Fibroblast of lung (primary cell): Measurements from ENCODE around the gene PEX5. TPM values are rescaled to one million over a fixed set of nuclear protein-coding genes. Genes with fewer than 3 reads are reported as not detected.

Experiments used
- DNase-seq, 2 donors: peaks; one replicate each; pipeline versions ENCODE4 v3.0.0 to v3.0.0-alpha.2; 2010; ENCODE audit warnings: low read depth in 2 of 2
- H2AFZ ChIP-seq: 2 replicates; pipeline ENCODE4 v1.5.1; 2012; ENCODE audit warnings: low read length, control low read depth, inconsistent platforms
- H3K27ac ChIP-seq: 2 replicates; pipeline ENCODE4 v1.5.1; 2011; ENCODE audit warnings: low read length, control low read depth; ENCODE audit not compliant: insufficient read depth
- H3K27me3 ChIP-seq: 2 replicates; pipeline ENCODE4 v1.5.1; 2011; ENCODE audit warnings: mild to moderate bottlenecking, low read length; ENCODE audit not compliant: control insufficient read depth, insufficient read depth
- H3K36me3 ChIP-seq: 2 replicates; pipeline ENCODE4 v1.5.1; 2011; ENCODE audit warnings: low read length; ENCODE audit not compliant: control insufficient read depth, insufficient read depth
- H3K4me1 ChIP-seq: 2 replicates; pipeline ENCODE4 v1.5.1; 2011; ENCODE audit warnings: low read length; ENCODE audit not compliant: control insufficient read depth, insufficient read depth; ENCODE audit errors: extremely low read depth
- H3K4me2 ChIP-seq: 2 replicates; pipeline ENCODE4 v1.5.1; 2011; ENCODE audit warnings: low read length, control low read depth; ENCODE audit not compliant: insufficient read depth; ENCODE audit errors: extremely low read depth
- H3K4me3 ChIP-seq, 4 experiments: fragments of 200-600 bp in 1 of 4; sonication (generic) in 1 of 4; replicated peaks in 1 of 4; 2 replicates each; pipeline ENCODE4 v1.5.1; 2011 to 2016; ENCODE audit warnings: low read length in 4 of 4, low read depth in 3 of 4, mild to moderate bottlenecking in 3 of 4, control low read depth in 2 of 4, inconsistent platforms in 1 of 4, mixed read lengths in 1 of 4; ENCODE audit not compliant: insufficient read depth in 1 of 4; ENCODE audit errors: control extremely low read depth in 1 of 4
- H3K79me2 ChIP-seq: 2 replicates; pipeline ENCODE4 v1.5.1; 2012; ENCODE audit warnings: mild to moderate bottlenecking, low read length, inconsistent platforms; ENCODE audit not compliant: control insufficient read depth, insufficient read depth
- H3K9ac ChIP-seq: 2 replicates; pipeline ENCODE4 v1.5.1; 2011; ENCODE audit warnings: mild to moderate bottlenecking, low read length, control low read depth; ENCODE audit not compliant: insufficient read depth
- H3K9me3 ChIP-seq: 2 replicates; pipeline ENCODE4 v1.5.1; 2012; ENCODE audit warnings: low read depth, low read length; ENCODE audit not compliant: control insufficient read depth, insufficient read depth
- H4K20me1 ChIP-seq: 2 replicates; pipeline ENCODE4 v1.5.1; 2011; ENCODE audit warnings: low read length; ENCODE audit not compliant: control insufficient read depth, insufficient read depth; ENCODE audit errors: extremely low read depth
- CTCF ChIP-seq, 2 donors: IDR thresholded peaks in 1 of 2; conservative IDR thresholded peaks in 1 of 2; 1 replicate in 1 of 2; 2 replicates in 1 of 2; pipeline ENCODE4 v1.5.1; 2011 to 2012; ENCODE audit warnings: low read length in 2 of 2, control low read depth in 1 of 2, inconsistent platforms in 1 of 2, low read depth in 1 of 2, mild to moderate bottlenecking in 1 of 2
- EZH2 ChIP-seq: IDR thresholded peaks from 2 replicates; pipeline ENCODE4 v1.5.1; 2012; ENCODE audit warnings: low read length, control low read depth, mild to moderate bottlenecking; ENCODE audit errors: missing control alignments
- polyA plus RNA-seq, 2 donors: library from polyadenylated mRNA; depleted of rRNA in 1 of 2; stranded (reverse) in 1 of 2; unstranded in 1 of 2; fragments of >200 nt; gene quantifications; 2 replicates each; pipeline ENCODE4 v1.2.1, GENCODE V29; 2011 to 2012; ENCODE audit warnings: missing spikeins in 1 of 2
- total RNA-seq: library from RNA; depleted of rRNA; stranded (reverse); fragments of >200 nt; gene quantifications from 2 replicates; pipeline ENCODE4 v1.2.1, GENCODE V29; 2014

PEX5 gene
- total and polyA plus RNA-seq, 2 donors (not counting 1 experiment from before 2014, with no cell fraction given), result 18.7 to 23.3 TPM

- no peak overlapping the region for H3K9ac ChIP-seq
- no peak for DNase-seq
- no peak overlapping the region for H3K4me3 ChIP-seq
- no peaks in the 10 kb centered on the region for H3K27me3 ChIP-seq
- H3K9me3 ChIP-seq, result no peaks in the 10 kb centered on the region
- peaks cover 1% of the 10 kb centered on the region for H3K36me3 ChIP-seq
- no peak overlapping the region for H2AFZ ChIP-seq
- TF ChIP-seq CTCF (conservative IDR thresholded peaks at IDR 0.05 in 1 of 2, IDR thresholded peaks at IDR 0.05 in 1 of 2; ENCODE audit: low read depth in 1 of 2, low read length in 2 of 2), result no peak
- no peak for TF ChIP-seq EZH2
- H3K4me1 ChIP-seq, result no peaks in the 10 kb centered on the region
- no peaks in the 10 kb centered on the region for H4K20me1 ChIP-seq
- H3K27ac ChIP-seq, result no peak overlapping the region
- H3K4me2 ChIP-seq, result no peak overlapping the region
- no peaks in the 10 kb centered on the region for H3K79me2 ChIP-seq
These were observed 46.5 kb upstream of the PEX5 start for GRCh38 chr12:7142809-7143465.

- no peak overlapping the region for H3K4me3 ChIP-seq
- no peaks in the 10 kb centered on the region for H3K27me3 ChIP-seq
- no peak overlapping the region for H3K4me2 ChIP-seq
- peaks cover 1% of the 10 kb centered on the region for H3K36me3 ChIP-seq
- no peaks in the 10 kb centered on the region for H4K20me1 ChIP-seq
- no peak for DNase-seq
- no peaks in the 10 kb centered on the region for H3K4me1 ChIP-seq
- no peak overlapping the region for H3K9ac ChIP-seq
- H3K79me2 ChIP-seq, result no peaks in the 10 kb centered on the region
- TF ChIP-seq CTCF (conservative IDR thresholded peaks at IDR 0.05 in 1 of 2, IDR thresholded peaks at IDR 0.05 in 1 of 2; ENCODE audit: low read depth in 1 of 2, low read length in 2 of 2) (no peak), EZH2 (no peak)
- no peaks in the 10 kb centered on the region for H3K9me3 ChIP-seq
- H2AFZ ChIP-seq, result no peak overlapping the region
- no peak overlapping the region for H3K27ac ChIP-seq
These were observed 45.9 kb upstream of the PEX5 start for GRCh38 chr12:7143564-7143963.

- peak; percentile 23 to 58 for DNase-seq
- no peaks in the 10 kb centered on the region for H3K79me2 ChIP-seq
- H3K27ac ChIP-seq, result no peak overlapping the region
- no peak overlapping the region for H2AFZ ChIP-seq
- no peak overlapping the region for H3K4me2 ChIP-seq
- peaks cover 1% of the 10 kb centered on the region for H3K36me3 ChIP-seq
- H3K27me3 ChIP-seq, result no peaks in the 10 kb centered on the region
- H3K4me3 ChIP-seq, result no peak overlapping the region
- no peaks in the 10 kb centered on the region for H3K4me1 ChIP-seq
- no peaks in the 10 kb centered on the region for H4K20me1 ChIP-seq
- TF ChIP-seq EZH2 (no peak), CTCF (conservative IDR thresholded peaks at IDR 0.05 in 1 of 2, IDR thresholded peaks at IDR 0.05 in 1 of 2; ENCODE audit: low read depth in 1 of 2, low read length in 2 of 2) (peak; percentile 49 to 52)
- no peaks in the 10 kb centered on the region for H3K9me3 ChIP-seq
- no peak overlapping the region for H3K9ac ChIP-seq
These were observed 44.9 kb upstream of the PEX5 start for GRCh38 chr12:7144414-7145120.
